GM20000 (cell line): ENCODE results near the gene TMPRSS13.

Experiments
- DNase-seq: peaks from one replicate; pipeline ENCODE4 v3.0.0; 2012; ENCODE audit warnings: low spot score
- TF ChIP-seq, protein P1 (sequence below): IDR thresholded peaks from 2 replicates; pipeline ENCODE4 v1.5.1; 2012; ENCODE audit warnings: mild to moderate bottlenecking, control low read depth; ENCODE audit errors: extremely low read depth, missing control alignments

Gene TMPRSS13

DNA sequence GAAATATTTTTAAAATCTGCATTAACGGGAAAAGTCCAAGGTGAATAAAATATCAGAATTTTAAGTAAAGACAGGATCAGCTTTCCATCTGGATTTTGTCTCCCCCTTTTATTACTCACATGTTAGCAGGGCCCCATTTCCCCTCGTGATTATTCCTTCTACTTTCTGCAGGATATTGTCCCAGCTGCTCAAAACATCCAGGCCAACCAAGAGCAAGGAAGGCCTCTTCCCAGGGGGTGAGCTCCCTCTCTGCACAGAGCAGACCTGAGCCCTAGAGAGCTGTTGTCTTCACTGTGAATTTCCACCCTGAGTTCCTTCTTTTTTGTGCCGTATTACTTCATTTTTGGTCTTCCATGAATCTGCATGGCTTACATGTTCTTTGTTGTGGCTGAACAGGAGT lies 3.7 kb upstream of the TMPRSS13 start:
- no peak for DNase-seq
- TF ChIP-seq, protein P1, sequence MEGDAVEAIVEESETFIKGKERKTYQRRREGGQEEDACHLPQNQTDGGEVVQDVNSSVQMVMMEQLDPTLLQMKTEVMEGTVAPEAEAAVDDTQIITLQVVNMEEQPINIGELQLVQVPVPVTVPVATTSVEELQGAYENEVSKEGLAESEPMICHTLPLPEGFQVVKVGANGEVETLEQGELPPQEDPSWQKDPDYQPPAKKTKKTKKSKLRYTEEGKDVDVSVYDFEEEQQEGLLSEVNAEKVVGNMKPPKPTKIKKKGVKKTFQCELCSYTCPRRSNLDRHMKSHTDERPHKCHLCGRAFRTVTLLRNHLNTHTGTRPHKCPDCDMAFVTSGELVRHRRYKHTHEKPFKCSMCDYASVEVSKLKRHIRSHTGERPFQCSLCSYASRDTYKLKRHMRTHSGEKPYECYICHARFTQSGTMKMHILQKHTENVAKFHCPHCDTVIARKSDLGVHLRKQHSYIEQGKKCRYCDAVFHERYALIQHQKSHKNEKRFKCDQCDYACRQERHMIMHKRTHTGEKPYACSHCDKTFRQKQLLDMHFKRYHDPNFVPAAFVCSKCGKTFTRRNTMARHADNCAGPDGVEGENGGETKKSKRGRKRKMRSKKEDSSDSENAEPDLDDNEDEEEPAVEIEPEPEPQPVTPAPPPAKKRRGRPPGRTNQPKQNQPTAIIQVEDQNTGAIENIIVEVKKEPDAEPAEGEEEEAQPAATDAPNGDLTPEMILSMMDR = no peak

DNA sequence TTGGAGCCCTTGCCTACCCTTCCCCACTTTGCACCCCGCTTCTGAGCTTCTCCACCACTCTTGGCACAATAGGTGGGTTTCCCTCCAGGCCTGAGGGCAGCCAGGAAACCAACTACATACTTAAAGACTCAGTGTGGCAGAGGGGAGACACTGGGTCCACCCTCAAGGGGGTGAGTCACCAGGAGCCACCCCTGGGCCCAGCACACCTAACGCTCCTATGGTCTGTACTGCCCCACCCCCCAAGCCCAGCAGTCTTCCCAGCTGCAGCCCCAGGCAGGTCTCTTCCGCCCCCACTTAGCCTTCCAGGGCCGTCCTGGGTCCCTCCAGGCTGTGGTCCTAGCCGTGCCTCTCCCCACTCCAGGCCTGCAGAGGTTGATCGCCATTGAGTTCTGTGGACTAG lies 3.2 kb upstream of the TMPRSS13 start:
- no peak for DNase-seq
- TF ChIP-seq, protein P1 = no peak

DNA sequence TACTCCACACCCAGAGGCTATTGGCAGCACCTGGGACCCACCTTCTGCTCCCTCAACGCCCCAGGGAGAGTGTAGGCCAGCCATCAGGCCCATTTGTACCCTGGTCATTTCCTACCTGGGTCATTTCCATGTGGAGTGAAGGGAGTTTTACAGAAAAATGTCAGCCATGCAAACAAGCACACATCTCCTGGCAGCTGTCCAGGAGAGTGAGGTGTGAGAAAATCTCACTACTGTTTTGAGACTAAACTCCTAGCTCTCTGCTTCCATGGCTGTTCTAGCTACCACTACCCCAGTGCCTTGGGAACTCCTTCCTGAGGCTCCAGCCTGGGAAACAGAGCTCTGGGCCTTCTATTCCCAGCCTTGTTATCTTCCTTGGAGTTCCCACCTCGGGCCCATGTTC lies 2.8 kb upstream of the TMPRSS13 start:
- TF ChIP-seq, protein P1 = no peak
- peak; percentile 64 for DNase-seq

DNA sequence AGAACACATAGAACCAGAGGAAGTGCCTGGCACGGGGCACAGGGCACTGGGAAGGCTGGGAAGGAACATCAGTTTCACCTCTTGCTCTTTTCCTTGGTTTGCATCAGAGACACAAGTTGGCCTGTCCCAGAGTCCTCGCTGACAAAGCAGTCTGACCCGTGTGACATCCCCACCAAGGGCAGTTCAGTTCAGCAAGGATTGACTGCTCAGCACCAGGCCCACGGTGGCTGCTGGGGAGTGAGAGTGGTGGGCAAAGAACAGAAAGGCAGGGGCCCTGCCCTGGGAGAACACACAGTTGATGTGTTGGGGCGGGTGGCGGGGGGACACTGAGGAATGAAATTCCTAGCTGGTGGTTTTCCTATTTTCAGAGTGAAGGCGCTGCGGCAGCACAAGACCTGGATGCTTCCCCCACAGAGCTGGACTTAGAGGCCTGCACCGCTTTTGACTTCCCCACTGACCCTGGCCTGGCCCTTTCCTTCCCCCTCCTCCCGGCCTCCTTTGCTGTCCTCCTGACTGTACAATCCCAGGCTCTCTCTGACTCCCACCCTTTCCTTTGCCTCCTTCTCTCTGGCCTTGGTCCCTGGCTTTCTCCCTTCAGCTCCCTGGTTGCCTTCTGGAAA lies 2.2 kb upstream of the TMPRSS13 start:
- TF ChIP-seq, protein P1 = no peak
- no peak for DNase-seq

DNA sequence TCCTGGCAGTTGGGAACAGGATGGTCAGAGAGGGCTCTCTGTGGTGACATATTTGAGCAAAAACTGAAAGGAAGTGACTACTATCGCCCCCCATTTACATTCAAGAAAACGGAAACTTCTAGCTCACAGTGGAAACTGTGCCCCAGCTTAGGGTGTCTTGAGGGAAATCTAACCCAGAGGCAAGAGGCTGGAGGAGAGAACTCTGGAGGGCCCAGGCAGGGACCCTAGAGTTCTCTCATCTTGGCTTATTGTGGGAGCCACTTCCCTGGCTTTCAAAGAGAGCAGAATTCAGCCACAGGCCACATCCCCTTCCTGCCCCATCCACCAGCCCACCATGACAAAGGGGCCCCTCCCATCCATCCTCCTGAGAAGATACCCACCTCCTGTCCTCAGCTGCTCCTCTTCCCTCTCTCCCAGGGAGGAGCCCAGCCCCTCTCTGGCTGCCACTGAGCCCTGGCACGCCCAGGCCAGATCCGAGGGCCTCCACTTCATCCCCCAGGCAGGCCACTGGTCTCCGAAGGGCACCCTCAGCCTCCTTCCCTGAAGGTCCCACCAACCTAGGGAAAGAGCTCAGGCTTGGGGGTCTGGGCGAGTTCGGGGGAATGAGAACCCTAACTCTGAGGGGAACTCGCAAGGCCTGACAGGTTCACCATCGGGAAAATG lies 1.6 kb upstream of the TMPRSS13 start:
- TF ChIP-seq, protein P1 = no peak
- peak; percentile 41 for DNase-seq

DNA sequence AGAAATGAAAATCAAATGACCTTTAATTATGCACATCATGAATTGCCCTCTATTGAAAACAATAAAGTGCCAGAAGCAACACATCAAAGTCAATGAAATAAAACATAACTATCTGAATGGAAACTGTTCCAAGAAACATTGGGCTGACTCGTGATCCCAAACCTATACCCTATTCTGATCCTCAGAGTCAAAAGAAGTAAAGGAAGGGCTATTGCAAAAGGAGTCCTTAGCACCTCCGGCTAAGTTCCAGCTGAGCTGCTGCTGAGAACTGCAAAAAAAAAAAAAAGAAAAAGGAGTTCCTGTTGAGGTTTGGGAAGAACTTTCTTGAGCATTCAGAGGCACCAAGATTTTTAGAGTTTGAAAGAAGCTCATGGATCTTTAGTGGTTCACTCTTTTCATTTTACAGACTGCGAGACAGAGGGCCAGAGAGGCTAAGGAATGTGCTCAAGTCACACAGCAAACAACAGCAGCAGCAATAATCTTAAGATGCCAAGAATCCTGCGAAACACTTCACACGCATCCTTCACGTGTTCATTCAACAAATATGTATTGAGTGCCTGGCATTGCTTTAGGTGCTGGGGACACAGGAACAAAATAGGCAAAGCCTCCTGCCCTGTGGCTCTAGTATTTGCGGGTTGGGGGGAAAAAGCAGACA lies 841 bp upstream of the TMPRSS13 start:
- TF ChIP-seq, protein P1 = no peak

DNA sequence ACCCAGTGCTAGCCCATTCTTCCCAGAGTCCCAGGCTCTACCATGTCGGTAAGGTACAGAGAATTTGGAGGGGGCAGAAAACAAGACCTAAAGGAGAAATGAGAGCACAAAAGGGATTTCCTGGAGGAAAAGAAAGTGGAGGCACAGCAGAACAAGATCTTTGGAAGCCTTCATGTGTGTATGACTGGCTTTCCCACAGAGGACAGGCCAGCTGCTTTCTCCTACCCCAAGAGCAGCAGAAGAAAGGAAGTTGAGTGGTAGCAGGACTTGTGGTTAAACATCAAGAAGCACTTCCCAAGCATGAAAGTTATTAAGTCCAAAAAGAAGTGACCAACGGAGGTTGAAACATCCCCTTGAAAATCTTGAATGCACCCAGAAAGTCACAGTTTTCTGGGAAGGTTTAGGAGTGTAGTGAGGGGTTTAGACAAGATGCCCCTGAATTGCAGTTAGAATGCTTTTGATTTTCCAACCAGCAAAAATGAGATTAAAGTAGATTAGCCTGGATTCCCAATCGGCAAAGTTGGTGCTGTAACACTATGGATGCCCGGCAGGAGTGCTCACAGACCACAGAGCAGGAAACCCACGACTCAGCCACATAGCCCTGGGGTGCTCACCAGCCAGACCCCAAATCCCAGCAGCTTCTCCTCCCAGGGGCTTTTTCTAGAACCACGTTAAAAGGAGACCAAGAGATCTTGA lies 608 bp downstream of the TMPRSS13 start:
- no peak for DNase-seq
- TF ChIP-seq, protein P1 = no peak

More for the DNA sequence above, 841 bp upstream of the TMPRSS13 start:
- DNase-seq = no peak
